SK-N-DZ (cell line): Measurements from ENCODE around the gene TMEM131L.
A peak's percentile ranks its signal among the peaks of the same experiment; 100 is the strongest.
"Not testable (repeated sequence)": the region's sequence is repeated elsewhere in the genome, so short reads cannot be mapped to it uniquely, and the experiment has no call there.

ENCODE experiments used
- DNase-seq: peaks from one replicate; pipeline ENCODE4 v3.0.0-alpha.2; 2015; ENCODE audit warnings: low spot score

The TMEM131L gene

DNA sequence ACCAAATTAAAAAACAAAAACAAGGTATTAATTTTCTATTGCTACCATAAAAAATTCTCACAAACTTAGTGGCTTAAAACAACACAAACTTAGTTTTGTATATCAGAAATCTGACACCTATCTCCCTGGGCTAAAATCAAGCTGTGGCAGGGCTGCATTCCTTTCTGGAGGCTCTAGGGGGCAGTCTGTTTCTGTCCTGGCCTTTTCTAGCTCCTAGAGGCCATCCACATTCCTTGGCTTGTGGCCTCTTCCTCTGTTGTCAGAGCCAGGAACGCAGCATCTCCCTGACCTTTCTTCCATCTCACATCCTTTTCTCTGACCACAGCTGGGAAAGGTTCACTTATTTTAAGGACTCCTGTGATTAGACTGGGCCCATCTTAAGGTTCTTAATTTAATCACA, 179.0 kb downstream of the TMEM131L start:
- DNase-seq, result no peak

DNA sequence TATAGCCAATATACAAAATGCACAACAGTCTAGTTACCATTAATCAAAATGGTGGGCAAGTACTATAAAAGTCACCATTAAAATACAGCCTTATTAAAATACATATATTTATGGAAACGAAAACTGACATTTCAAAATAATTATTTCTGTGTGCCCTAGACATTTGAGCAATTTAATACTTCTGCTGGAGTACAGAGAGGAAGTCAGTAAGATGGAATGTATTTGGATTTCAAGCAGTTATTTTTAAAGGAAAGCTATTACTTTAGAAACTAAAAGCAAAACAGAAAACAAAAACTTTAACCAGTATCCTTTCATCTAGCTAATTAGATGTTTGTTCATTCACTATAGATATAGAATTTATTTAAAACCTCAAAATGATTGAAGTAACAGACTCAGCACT, 180.1 kb downstream of the TMEM131L start:
- DNase-seq, result no peak

DNA sequence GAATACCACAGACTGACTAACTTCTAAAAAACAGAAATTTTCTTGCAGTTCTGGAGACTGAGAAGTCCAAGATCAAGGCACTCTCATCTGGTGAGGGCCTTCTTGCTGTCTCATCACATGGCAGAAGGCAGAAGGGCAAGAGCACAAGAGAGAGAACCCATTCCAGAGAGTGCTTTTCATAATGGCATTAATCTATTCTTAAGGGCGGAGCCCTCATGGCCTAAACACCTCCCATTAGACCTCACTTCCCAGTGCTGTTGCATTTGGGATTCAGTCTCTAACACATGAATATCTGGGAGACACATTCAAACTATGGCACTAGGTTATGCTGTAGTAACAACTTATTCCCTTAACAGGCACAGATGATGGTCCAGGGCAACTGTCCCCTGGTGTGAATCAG, 180.8 kb downstream of the TMEM131L start:
- no peak for DNase-seq

DNA sequence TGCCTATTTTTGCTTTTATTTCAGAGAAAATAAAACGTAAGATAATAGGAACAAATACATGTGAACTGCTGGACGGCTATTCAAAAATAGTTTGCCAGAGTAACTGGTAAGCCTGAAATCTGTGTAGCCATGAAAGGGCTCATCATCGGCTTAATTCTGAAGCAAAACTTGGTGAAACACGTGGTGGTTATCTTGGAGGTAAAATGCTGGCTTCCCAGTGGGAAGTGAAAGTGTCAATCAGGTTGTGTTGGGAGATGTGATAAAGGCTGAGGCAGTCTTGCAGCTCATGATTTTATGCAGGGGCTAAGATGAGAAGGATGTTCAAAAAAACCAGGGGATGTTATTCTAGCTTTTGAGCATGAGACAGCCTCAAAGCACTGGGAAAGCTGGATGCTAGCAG, 181.8 kb downstream of the TMEM131L start:
- no peak for DNase-seq

DNA sequence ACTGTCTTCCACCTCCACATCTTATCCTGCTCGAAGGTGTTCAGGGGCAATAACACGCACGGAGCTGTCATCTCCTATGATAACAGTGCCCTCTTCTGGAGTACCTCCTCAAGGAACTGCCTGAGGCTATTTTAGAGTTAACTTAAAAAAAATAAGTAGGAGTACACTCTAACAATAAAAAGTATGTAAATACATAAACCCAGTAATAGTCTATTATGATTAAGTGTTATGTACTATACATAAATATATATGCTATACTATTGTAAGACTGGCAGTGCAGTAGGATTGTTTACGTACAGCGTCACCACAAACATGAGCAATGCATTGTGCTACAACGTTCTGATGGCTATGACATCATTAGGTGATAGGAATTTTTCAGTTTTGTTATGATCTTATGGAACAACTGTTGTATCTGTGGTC, 183.4 kb downstream of the TMEM131L start:
- peak; percentile 39 for DNase-seq

DNA sequence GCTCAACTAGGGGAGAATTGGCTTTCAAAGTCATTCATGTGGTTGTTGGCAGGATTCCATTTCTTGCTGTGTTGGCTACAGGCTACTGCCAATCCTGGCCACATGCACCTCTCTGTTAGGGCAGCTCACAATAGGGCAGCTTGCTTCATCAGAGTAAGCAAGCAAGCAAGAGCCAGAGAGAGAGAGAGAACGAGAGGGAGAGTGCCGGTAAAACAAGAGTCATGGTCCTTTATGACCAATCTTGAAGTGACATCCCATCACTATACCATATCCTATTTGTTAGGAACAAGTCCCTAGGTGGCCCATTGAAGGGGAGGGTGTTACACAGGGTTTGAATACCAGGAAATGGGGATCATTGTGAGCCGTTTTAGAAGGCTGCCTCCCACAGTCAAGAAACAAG, 185.0 kb downstream of the TMEM131L start:
- no peak for DNase-seq

DNA sequence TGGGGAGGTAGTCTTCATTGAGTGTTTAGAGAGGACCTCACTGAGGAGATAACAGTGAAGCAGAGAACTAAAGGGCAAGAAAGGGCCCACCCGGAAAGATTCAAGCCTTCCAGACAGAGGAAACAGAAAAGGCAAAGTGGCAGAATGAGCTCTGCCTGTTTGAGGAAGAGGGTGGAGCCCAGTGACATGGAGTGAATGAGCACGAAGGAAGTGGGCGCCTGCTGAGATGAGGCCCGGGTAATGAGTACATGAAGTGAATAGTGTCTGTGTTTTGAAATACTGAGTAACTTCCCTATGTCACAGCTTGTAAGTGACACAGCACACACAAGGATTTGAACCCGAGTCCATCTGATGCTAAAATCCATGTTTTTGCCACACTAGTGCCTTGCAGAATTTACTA, 185.4 kb downstream of the TMEM131L start:
- DNase-seq, result no peak

DNA sequence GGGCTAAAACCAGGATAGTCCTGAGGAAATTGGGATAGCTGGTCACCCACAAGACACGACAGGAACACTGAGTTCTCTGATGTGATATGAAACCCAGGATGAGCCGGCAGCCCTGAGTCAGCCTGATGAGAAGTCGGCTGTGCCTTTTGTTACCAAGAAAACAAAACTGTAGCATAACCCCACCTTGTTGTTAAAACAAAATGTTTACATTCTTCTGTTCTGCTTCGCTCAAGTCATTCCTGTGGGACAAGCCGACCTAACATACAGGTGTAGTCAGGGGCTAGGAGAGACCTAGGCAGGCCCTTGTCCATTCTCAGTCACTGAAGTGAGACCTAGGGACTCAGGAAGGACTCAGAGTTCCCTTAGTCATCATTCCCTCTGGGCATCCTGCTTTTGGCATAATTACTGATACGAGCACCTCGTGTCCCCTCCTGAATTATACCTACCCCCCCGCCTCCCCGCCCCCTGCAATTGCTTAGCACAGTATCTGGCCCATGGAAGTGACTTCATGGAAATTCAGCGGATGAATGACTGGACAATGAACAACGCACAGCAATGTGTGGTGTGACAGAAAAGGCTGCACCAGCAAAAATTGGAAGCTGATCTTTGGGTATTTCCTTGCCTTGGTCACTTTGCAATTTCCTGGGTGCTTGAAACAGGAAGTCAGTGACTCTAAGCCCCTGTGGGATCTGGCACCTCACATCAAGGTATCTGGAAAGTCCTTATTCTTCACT, 186.1 kb downstream of the TMEM131L start:
- DNase-seq, result no peak

DNA sequence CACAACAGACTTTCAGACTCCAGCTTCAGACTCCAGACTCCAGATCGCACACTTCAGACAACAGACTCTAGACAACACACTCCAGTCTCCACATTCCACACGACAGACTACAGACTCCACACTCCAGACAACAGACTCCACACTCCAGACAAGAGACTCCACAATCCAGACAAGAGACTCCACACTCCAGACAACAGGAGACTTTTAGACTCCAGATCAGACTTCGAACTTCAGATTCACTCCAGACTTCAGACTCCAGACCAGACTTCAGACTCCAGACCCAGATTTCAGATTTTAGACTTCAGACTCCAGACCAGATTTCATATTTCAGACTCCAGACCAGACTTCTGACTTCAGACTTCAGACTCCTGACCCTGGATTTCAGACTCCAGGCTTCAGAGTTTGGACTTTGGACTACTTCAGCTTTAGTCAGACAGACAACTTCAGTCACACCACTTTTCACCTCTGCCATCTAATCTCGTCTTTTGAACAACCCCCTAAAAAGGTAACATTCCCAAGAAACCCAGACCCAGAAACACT, 188.9 kb downstream of the TMEM131L start:
- no peak for DNase-seq

DNA sequence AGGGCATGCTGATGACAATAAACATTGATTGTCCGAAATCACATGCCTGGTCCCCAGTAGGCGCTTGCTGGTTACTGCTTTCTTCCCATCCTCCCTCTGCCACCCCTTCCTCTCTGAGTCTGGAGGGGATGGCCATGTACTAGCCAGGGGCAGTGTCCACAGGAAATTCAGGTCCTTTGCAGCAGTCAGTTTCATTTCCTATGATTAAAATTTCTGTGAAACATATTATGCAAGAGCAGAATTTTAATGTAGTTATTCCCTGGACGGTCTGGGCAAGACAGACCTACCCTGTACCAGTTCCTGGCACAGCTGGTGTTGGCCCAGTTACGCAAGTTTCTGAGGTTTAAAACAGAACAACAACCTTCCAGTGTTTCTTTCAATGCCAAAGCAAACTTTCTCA, 189.8 kb downstream of the TMEM131L start:
- DNase-seq, result no peak

DNA sequence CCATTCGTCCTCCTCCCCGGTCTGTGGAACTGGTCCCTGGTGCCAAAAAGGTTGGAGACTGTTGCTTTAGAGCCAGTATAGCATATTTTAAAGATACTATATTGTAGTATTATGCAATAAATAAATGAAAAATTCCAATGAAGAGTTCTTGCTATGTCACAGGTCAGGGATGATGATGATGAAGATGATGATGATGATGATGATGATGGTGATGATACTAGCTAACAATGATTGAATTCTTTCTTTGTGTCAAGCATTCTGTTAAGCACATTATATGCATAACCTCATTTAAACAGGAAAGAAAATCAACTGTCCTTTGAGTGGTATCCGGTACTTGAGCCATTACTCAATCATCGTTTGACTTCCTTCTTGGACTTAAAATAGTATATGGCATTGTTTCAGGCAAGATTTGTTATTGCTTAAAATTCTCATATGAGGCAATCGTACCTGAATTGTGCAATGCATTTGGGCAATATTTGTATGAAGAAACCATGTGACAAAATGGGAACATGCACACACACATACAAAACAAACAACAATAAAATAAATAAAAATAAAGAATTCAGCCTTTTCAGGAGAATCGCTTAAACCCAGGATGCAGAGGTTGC, 195.2 kb downstream of the TMEM131L start:
- no peak for DNase-seq

DNA sequence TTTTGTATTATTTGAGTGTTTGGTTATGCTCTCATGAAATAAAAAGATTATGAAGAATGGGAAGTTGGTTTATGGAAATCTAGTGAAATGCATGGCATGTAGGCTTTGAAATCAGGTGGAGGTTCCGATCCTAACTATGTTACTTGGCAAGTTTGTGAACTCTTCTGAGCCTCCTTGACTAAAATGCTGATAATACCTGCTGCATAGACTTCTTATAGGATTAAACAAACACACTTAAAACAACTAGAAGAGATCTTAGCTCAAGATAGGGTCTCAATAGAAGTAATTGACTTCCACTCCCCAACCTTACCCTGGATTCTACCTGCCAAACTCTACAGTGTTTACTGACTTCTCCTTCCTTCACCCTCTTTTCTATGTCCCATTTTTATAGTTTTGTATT, 195.7 kb downstream of the TMEM131L start:
- no peak for DNase-seq

DNA sequence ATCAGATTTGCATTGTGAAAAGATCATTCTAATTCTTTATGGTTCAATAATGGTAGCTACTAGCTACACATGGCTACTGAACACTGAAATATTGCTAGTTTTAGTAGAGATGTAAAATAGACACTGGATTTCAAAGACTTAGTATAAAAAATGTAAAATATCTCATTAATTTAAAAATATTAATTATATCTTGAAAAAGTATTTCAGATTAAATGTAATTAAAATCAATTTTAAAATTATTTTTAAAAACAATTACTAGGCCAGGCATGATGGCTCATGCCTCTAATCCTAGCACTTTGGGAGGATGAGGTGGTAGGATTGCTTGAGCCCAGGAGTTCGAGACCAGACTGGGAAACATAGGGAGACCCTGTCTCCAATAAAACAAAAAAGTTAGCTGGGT, 197.5 kb downstream of the TMEM131L start:
- DNase-seq, result no peak

DNA sequence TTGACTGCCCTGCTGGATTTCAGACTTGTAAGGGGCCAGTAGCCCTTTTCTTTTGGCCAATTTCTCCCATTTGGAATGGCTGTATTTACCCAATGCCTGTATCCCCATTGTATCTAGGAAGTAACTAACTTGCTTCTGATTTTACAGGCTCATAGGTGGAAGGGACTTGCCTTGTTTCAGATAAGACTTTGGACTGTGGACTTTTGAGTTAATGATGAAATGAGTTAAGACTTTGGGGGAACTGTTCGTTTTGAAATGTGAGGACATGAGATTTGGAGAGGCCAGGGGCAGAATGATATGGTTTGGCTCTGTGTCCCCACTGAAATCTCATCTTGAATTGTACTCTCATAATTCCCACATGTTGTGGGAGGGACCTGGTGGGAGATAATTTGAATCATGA, 200.3 kb downstream of the TMEM131L start:
- DNase-seq, result not testable (repeated sequence)

DNA sequence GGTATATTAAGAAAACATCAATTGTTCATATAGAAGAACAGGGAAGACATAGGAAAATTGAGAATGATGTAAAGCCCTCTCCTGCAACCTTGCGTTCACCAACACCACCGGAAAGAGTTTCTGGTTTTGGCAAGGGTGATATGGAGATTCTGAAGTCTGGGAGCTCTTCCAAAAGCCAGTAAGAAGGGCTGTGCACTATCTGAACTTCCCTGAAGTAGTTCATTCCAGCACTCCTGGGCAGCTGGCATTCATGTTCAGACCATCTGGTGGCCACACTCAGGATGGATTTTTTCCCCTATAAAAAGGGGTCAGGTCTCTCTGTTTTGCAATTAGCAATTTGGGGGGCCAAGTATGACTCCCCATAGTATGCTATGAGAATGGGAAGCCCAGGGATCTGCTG, 202.5 kb downstream of the TMEM131L start:
- DNase-seq, result no peak

DNA sequence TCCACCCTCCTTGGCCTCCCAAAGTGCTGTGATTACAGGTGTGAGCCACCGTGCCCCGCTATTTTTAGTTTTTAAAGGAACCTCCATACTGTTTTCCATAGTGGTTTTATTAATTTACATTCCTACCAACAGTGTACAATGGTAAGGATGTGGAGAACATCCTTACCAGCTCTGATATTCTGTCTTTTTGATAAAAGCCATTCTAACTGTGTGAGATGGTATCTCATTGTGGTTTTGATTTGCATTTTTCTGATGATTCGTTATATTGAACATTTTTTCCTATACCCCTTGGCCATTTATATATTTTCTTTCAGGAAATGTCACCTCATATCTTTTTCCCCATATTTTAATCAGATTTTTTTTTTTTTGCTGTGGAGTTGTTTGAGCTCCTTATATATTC, 203.7 kb downstream of the TMEM131L start:
- no peak for DNase-seq

DNA sequence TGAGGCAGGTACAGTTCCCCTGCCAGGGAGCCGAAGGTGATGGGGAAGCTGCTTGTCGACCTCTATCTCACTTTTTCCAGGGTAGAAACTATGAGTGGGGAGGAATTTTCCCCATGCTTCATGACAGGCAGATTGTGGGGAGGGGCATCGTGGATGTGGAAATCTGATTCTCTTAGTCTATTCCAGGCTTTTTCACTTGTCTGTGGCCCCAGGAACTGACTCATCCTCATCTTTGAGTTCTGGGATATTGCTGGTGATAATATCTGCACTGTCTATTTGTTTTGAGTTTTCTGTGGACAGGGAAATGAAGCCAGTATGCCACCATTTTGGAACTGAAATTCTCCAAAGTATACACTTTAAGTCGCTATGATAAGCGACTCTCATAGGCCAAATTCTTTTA, 210.3 kb downstream of the TMEM131L start:
- no peak for DNase-seq

DNA sequence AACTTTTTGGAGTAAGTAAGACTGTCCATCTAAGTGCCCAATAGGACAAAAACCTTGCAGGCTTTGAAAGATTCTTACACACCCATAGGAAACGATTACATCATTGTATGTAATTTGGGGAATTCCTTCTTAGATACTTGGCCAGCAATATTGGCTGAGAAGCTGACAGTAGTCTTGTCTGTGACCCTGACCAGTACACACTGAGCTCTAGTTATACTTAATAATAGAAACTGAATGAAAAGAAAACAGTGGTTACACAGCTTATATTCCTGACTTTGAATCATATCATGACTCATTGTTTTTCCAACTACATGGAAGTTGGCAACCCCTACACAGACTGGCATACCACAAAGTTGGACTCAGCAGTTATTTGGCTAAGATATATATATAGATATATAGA, 210.8 kb downstream of the TMEM131L start:
- DNase-seq, result no peak

DNA sequence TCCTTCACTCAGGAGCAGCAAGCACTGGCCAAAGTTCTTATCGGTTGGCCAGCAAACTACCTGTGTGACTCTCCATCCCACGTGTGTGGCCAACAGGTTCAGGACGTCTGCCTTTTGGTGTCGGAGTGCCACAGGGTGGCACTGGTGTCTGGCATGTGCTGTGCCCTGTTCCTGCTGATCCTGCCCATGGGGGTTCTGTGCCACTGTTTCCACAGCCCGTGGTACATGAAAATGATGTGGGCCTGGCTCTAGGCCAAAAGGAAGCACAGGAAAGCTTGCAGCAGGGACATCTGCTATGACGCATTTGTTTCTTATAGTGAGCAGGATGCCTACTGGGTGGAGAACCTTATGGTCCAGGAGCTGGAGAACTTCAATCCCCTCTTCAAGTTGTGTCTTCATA, 213.3 kb downstream of the TMEM131L start:
- DNase-seq, result no peak

DNA sequence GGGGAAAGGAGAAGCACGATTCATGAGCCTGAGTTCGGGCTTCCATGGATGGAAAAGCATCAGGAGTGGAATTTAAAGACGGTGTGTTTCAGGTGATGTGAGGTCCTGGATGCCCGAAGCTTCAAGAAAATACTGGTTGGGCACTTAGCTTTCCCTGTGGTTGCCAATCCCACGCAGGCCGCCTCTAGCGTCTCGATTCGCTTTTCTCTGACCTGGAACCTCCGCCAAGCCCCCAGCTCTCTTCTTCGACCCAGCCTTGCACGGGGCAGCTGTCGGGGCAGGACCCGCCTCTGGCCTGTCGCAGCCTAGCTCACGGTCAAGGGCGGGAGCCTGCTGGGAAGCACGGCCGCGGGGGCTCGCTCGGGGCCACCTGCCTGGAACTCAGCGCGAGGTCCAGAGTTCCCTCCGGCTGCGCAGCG, 217.6 kb downstream of the TMEM131L start:
- DNase-seq, result no peak

DNA sequence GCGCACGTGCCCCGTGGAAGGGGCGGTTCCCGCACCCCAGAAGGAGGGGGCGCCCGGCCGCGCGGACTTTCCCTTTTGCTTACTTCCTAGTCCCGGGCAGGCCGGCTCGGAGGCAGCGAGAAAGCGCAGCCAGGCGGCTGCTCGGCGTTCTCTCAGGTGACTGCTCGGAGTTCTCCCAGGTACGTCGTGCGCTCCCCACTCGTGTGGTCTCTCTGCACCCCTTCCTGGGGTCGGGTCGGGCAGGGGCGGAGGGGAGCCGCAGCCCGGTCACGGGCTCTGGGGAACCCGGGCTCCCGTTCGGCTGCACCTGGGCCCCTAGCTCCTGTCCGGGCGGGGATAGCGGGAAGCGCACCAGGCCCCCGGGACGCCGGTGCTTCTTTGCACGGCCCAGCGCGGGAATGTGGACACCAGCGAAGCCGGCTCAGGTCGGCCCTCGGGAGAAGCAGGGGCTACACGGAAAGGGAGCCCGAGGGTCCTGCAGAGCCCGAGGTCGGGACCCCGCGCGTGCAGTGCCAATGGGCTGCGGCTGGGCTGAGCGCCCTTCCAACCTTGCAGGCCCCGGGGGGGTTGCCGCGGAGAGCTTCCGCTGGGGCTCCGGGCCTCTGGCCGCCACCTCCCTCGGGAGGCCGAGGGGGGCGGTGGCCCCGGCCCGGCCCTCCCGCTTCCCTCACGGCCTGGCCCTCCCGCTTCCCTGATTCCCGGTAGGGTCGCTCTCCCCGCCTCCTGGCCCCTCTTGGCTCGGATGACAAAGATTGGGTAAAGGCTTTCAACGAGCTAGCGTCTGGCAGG, 218.2 kb downstream of the TMEM131L start, which contains the start of gene TLR2:
Gene TLR2, plus strand, starts transcription at position 99 of the 789 bp plus-strand sequence. CDS start 18,628 bp downstream, outside the sequence.
- peak; percentile 10 for DNase-seq

DNA sequence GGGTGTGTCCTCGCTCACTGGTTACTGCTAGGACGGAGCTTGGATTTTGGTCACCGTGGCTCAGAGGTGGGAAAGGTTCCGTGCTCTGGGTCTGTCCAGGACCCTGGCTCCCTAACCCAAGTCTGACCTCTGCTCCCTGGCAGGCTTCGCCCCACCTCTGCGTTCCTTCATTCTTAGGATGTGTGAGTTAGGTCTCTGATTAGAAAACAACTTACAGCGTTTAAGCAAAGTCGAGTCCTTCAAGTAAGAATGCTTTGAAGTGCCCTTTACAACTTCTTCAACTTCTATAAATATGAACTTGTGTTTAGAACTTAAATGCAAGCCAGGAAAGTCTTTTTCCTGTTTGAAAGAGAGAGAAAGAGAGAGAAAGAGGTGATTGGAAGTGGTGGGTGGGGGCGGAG, 218.8 kb downstream of the TMEM131L start:
- no peak for DNase-seq
